WERI-Rb-1 (cell line): Measurements from ENCODE around the gene CACNA1E.

Experiments used
- DNase-seq: peaks from one replicate; pipeline ENCODE4 v3.0.0-alpha.2; 2020
- H3K27ac ChIP-seq: fragments of 250-450 bp; sonication (Bioruptor Pico); 2 replicates; pipeline ENCODE4 v1.5.1; 2020; ENCODE audit warnings: mild to moderate bottlenecking, moderate library complexity
- H3K27me3 ChIP-seq: fragments of 250-450 bp; sonication (Bioruptor Pico); 2 replicates; pipeline ENCODE4 v1.5.1; 2021; ENCODE audit warnings: mild to moderate bottlenecking, low read depth, moderate library complexity; ENCODE audit not compliant: insufficient read depth, severe bottlenecking
- H3K36me3 ChIP-seq: fragments of 250-450 bp; sonication (Bioruptor Pico); 2 replicates; pipeline ENCODE4 v1.5.1; 2020; ENCODE audit warnings: mild to moderate bottlenecking, moderate library complexity
- H3K4me3 ChIP-seq: 2 replicates; pipeline ENCODE4 v1.5.1; 2011; ENCODE audit warnings: low read depth, mild to moderate bottlenecking, control low read depth, low read length
- H3K9me3 ChIP-seq: fragments of 250-450 bp; sonication (Bioruptor Pico); 2 replicates; pipeline ENCODE4 v1.5.1; 2021; ENCODE audit warnings: mild to moderate bottlenecking, moderate library complexity; ENCODE audit not compliant: severe bottlenecking
- TF ChIP-seq, protein P1 (sequence below): IDR thresholded peaks from 2 replicates; pipeline ENCODE4 v1.5.1; 2011; ENCODE audit warnings: low read depth, mild to moderate bottlenecking, control low read depth, inconsistent platforms, low read length

CACNA1E gene

DNA sequence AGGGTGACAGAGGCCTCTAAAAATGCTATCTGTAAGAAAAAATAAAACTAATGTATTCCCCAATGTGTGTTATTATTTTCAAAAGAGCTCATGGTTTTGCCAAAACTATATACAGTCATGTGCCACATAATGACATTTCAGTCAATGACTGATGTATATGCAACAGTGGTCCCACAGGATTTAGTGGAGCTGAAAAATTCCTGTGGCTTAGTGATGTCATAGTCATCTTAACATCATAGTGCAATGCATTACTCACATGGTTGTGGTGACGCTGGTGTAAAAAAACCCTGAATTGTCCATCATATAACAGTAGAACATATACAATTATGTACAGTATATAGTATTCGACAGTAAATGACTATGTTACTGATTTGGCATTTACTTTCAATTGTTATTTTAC, 172.4 kb downstream of the CACNA1E start:
- Histone ChIP-seq H3K4me3 (no peak overlapping the region), H3K27me3 (no peaks in the 10 kb centered on the region), H3K27ac (no peak overlapping the region), H3K36me3 (no peaks in the 10 kb centered on the region), H3K9me3 (no peaks in the 10 kb centered on the region)
- no peak for DNase-seq
- TF ChIP-seq, protein P1, sequence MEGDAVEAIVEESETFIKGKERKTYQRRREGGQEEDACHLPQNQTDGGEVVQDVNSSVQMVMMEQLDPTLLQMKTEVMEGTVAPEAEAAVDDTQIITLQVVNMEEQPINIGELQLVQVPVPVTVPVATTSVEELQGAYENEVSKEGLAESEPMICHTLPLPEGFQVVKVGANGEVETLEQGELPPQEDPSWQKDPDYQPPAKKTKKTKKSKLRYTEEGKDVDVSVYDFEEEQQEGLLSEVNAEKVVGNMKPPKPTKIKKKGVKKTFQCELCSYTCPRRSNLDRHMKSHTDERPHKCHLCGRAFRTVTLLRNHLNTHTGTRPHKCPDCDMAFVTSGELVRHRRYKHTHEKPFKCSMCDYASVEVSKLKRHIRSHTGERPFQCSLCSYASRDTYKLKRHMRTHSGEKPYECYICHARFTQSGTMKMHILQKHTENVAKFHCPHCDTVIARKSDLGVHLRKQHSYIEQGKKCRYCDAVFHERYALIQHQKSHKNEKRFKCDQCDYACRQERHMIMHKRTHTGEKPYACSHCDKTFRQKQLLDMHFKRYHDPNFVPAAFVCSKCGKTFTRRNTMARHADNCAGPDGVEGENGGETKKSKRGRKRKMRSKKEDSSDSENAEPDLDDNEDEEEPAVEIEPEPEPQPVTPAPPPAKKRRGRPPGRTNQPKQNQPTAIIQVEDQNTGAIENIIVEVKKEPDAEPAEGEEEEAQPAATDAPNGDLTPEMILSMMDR = no peak

DNA sequence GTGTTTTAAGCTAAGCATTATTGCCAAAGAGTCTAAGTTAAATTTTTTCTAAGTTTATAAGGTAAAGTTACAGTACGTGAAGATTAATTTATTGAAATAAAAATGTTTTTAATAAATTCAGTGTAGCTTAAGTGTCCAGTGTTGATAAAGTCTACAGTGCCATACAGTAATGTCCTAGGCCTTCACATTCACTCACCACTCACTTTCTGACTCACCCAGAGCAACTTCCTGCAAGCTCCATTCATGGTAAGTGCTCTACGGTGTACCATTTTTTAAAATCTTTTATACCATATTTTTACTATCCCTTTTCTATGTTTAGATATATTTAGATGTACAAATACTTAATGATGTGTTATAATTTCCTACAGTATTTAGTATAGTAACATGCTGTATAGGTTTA, 173.2 kb downstream of the CACNA1E start:
- no peak for DNase-seq

DNA sequence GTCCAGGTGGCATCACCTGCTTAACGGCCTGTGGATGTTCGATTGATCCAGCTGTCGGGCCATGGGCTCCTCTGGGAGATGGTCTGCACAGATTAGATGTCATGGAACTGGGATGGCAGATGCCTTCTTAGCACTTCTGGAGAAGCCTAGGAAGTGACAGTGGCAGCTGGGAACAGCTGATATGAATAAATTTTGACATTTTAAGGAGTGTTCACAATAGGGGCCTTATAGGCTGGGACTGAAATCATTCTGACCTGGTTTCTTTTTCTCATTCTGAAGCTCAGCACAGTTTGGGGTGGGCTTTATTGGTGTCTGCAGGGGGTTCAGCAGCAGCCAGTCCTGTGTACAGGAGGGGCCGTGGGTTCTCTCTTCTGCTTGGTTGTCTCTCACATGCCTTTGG, 175.3 kb downstream of the CACNA1E start:
- H3K9me3 ChIP-seq = no peaks in the 10 kb centered on the region
- H3K4me3 ChIP-seq = no peak overlapping the region
- TF ChIP-seq, protein P1 = no peak
- H3K36me3 ChIP-seq = no peaks in the 10 kb centered on the region
- no peak for DNase-seq
- no peaks in the 10 kb centered on the region for H3K27me3 ChIP-seq
- no peak overlapping the region for H3K27ac ChIP-seq

More for the DNA sequence above, 173.2 kb downstream of the CACNA1E start:
- TF ChIP-seq, protein P1 = no peak
- Histone ChIP-seq H3K36me3 (no peaks in the 10 kb centered on the region), H3K9me3 (no peaks in the 10 kb centered on the region), H3K27ac (no peak overlapping the region), H3K27me3 (no peaks in the 10 kb centered on the region), H3K4me3 (no peak overlapping the region)

DNA sequence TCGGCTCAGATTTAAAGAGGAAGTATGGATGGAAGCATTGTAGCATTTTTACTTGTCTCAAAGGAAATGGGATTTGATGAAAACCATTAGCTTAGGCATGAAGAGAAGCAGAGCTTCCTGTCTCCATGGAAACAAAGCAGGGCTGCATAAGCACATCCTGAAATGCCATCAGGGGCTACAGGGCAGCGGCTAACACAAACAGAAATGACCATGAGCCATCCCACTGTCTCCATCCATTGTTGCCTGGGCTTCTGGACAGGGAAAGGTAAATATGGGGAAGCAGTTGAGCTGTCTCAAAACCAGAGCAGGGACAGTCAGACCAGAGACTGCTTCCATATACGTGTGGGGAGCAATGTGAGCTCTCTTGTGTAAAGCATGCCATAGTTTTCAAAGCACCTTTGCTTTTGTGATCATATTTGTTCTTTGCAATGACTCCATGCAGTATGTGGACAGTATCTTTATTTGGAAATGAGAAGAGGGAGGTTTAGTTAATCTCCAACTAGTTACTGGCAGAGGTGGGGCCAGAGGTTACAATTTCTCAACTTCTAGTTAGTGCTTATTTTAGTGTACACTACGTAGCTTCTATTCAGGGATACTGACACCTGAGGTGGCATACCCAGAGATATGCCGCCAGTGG, 176.1 kb downstream of the CACNA1E start:
- Histone ChIP-seq H3K4me3 (no peak overlapping the region), H3K9me3 (no peaks in the 10 kb centered on the region), H3K27ac (no peak overlapping the region), H3K27me3 (no peaks in the 10 kb centered on the region), H3K36me3 (no peaks in the 10 kb centered on the region)
- DNase-seq = no peak
- TF ChIP-seq, protein P1 = no peak

DNA sequence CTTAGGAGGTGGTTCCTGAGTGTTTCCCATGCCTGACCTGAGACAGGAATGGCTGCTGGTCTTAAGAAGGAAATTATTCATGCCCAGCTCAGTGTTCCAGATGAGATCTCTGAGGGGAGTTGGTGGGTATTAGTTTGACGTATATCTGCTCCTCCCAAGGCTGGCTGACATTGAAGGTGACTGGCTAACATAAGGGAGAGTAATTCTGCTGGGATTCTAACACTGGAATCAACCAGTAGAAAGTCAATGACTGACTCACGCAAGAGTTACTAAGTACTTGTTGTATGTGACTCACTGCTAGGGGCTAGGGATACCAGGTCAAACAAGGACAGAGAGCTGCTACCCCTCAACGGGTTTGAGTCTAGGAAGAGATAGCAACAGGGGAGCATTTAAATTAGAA, 177.3 kb downstream of the CACNA1E start:
- Histone ChIP-seq H3K27me3 (no peaks in the 10 kb centered on the region), H3K9me3 (no peaks in the 10 kb centered on the region), H3K4me3 (no peak overlapping the region), H3K36me3 (no peaks in the 10 kb centered on the region), H3K27ac (no peak overlapping the region)
- DNase-seq = no peak
- TF ChIP-seq, protein P1 = no peak

DNA sequence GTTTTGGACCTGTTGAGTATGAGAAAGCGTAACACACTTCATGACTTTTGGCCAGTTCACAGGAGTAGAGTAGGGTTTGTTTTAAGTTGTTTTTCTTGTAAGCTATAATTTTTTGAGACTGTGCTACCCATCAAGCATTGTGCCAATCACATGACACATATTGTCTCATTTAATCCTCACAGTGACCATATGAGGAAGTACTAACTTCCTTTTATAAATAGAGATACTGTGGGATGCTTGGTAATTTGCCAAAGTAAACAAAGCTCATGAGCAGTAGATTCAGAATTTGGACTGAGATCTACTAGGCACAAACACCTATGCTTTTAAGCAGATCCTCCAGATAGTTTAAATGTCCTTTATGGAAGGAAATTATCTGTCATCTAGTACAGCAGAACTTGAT, 178.3 kb downstream of the CACNA1E start:
- Histone ChIP-seq H3K4me3 (no peak overlapping the region), H3K9me3 (no peaks in the 10 kb centered on the region), H3K27ac (no peak overlapping the region), H3K36me3 (no peaks in the 10 kb centered on the region), H3K27me3 (no peaks in the 10 kb centered on the region)
- TF ChIP-seq, protein P1 = no peak
- DNase-seq = no peak
